A673 (cell line): ENCODE data around the gene C9orf85. TPM values are rescaled to one million over a fixed set of nuclear protein-coding genes. Genes with fewer than 3 reads are reported as not detected.

Source experiments
- BruUV-seq: library from RNA; stranded (reverse); fragments of 400-500 nt; replicated peaks from 2 replicates; lab custom pipeline; 2021; lab: Mats Ljungman, UMichigan
- CTCF ChIA-PET: fragments of 300-600 bp; sonication (Branson Sonifier 250); formaldehyde crosslinking; loops from one replicate; lab custom pipeline; 2022; ENCODE audit warnings: antibody characterized with exemption; lab: Charles Lee
- POLR2A ChIA-PET: fragments of 300-600 bp; sonication (Branson Sonifier 250); formaldehyde crosslinking; loops from one replicate; lab custom pipeline; 2022; ENCODE audit warnings: antibody characterized with exemption; ENCODE audit not compliant: low non-redundant PET; lab: Charles Lee
- DNase-seq: peaks from one replicate; pipeline ENCODE4 v3.0.0-alpha.2; 2015; ENCODE audit warnings: low spot score
- H3K27ac ChIP-seq: fragments of 200-600 bp; sonication (generic); 2 replicates; pipeline ENCODE4 v1.5.1; 2016; ENCODE audit warnings: mixed run types, low read depth, mild to moderate bottlenecking, mixed read lengths, antibody characterized with exemption, low read length; ENCODE audit not compliant: poor library complexity, severe bottlenecking
- H3K27me3 ChIP-seq: fragments of 200-600 bp; sonication (generic); replicated peaks from 2 replicates; pipeline ENCODE4 v1.6.1; 2017; ENCODE audit warnings: mixed run types, low read depth, mild to moderate bottlenecking, mixed read lengths, antibody characterized with exemption, low read length; ENCODE audit not compliant: insufficient read depth, poor library complexity
- H3K36me3 ChIP-seq: fragments of 200-600 bp; sonication (generic); 2 replicates; pipeline ENCODE4 v1.6.1; 2016; ENCODE audit warnings: mixed run types, mild to moderate bottlenecking, mixed read lengths, antibody characterized with exemption, low read length; ENCODE audit not compliant: insufficient read depth, poor library complexity, severe bottlenecking
- H3K4me1 ChIP-seq: fragments of 200-600 bp; sonication (generic); 2 replicates; pipeline ENCODE4 v1.6.1; 2017; ENCODE audit warnings: mixed run types, mild to moderate bottlenecking, mixed read lengths, antibody characterized with exemption, low read length; ENCODE audit not compliant: insufficient read depth, poor library complexity, severe bottlenecking
- H3K4me3 ChIP-seq: fragments of 200-600 bp; sonication (generic); 2 replicates; pipeline ENCODE4 v1.5.1; 2016; ENCODE audit warnings: low read depth, mixed run types, mild to moderate bottlenecking, mixed read lengths, low read length; ENCODE audit not compliant: poor library complexity, severe bottlenecking
- H3K9me3 ChIP-seq: fragments of 200-600 bp; sonication (generic); 2 replicates; pipeline ENCODE4 v1.6.1; 2016; ENCODE audit warnings: mixed run types, low read depth, mild to moderate bottlenecking, mixed read lengths, antibody characterized with exemption, low read length; ENCODE audit not compliant: poor library complexity, severe bottlenecking
- EZH2 ChIP-seq: fragments of 200-600 bp; sonication (generic); IDR thresholded peaks from 2 replicates; pipeline ENCODE4 v1.6.1; 2017; ENCODE audit warnings: borderline replicate concordance, low read depth, mild to moderate bottlenecking, mixed read lengths, antibody characterized with exemption, low read length; ENCODE audit not compliant: poor library complexity, severe bottlenecking
- intact Hi-C: fragments of 100-400 bp; cut with micrococcal nuclease; formaldehyde crosslinking; loops from one replicate; pipeline ENCODE4 v1.10.0; 2022; ENCODE audit not compliant: unreplicated experiment
- total RNA-seq: library from RNA; stranded (reverse); gene quantifications from 2 replicates; pipeline ENCODE4 v1.2.3, GENCODE V29; 2021
- TF ChIP-seq, protein P1 (sequence below): fragments of 300-800, 200-600 bp; sonication (generic); conservative IDR thresholded peaks from 2 replicates; pipeline ENCODE4 v1.5.1; 2017; ENCODE audit warnings: low read depth, mild to moderate bottlenecking, antibody characterized with exemption, low read length, moderate library complexity, mixed read lengths

The C9orf85 gene
- total RNA-seq, 1 experiment from 2014 or later, result 9.4 TPM

DNA sequence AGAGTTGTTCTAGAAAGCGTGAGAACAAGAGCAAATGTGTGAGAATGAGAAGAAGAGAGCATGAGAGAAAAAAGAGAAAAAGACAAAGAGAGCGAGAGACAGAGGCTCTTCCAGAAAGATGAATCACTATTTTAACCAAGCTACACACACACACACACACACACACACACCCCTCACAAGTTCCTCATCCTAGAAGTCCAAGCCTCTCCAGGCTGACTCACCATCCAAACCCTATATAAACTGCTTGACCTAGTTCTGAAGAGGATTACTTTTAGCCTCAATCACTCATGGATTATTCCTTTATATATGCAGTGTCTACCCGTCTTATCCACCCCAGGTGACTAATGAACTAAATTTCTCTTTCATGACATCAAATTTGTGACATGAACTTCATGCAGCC, 111.4 kb downstream of the C9orf85 start:
- H3K27me3 ChIP-seq, result no peaks in the 10 kb centered on the region

More for the DNA sequence above, 111.4 kb downstream of the C9orf85 start:
- intact Hi-C loops, result no loop called here
- Histone ChIP-seq H3K36me3 (no peaks in the 10 kb centered on the region), H3K27ac (no peak overlapping the region), H3K9me3 (no peaks in the 10 kb centered on the region), H3K4me3 (no peak overlapping the region), H3K4me1 (no peaks in the 10 kb centered on the region)
- TF ChIP-seq, protein P1, sequence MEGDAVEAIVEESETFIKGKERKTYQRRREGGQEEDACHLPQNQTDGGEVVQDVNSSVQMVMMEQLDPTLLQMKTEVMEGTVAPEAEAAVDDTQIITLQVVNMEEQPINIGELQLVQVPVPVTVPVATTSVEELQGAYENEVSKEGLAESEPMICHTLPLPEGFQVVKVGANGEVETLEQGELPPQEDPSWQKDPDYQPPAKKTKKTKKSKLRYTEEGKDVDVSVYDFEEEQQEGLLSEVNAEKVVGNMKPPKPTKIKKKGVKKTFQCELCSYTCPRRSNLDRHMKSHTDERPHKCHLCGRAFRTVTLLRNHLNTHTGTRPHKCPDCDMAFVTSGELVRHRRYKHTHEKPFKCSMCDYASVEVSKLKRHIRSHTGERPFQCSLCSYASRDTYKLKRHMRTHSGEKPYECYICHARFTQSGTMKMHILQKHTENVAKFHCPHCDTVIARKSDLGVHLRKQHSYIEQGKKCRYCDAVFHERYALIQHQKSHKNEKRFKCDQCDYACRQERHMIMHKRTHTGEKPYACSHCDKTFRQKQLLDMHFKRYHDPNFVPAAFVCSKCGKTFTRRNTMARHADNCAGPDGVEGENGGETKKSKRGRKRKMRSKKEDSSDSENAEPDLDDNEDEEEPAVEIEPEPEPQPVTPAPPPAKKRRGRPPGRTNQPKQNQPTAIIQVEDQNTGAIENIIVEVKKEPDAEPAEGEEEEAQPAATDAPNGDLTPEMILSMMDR, result no peak
- no peak for TF ChIP-seq EZH2
- no peak for DNase-seq
- ChIA-PET POLR2A (no interaction called here), CTCF (no interaction called here)
- BruUV-seq, result no TSS peak

Other genes starting within 250 kb of the C9orf85 start
- 31.8 and 32.9 TPM in 2 replicates for gene CEMIP2, start 143.1 kb upstream of the C9orf85 start, total RNA-seq
- 19.7 and 24.3 TPM in 2 replicates for gene ABHD17B, start 446 bp upstream of the C9orf85 start, total RNA-seq
- not detected in 2 replicates for gene C9orf57, start 149.0 kb downstream of the C9orf85 start, total RNA-seq
- not detected in 2 replicates for gene GDA, start 237.8 kb downstream of the C9orf85 start, total RNA-seq